ENCODE measurements around the gene GSTM1.
"Not testable (repeated sequence)": the region's sequence is repeated elsewhere in the genome, so short reads cannot be mapped to it uniquely, and the experiment has no call there.

DNA sequence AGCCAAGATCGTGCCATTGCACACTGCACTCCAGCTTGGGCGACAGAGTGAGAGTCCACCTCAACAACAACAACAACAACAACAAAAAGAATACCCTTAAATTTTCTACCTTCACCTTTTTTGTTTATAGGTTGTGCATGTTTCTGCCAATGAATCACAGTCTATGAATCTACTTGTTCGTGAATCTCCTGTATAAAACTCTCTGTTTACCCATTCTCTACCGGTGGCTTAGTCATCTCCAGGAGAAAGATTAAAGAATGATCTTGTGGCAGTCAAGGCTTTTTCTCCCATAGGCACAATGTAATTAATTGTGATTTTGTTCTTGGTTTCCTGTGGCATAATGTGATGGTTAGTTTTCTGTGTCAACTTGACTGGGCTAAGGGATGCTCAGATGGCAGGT lies 10.2 kb downstream of the GSTM1 start:
- TF ChIP-seq, protein P1, sequence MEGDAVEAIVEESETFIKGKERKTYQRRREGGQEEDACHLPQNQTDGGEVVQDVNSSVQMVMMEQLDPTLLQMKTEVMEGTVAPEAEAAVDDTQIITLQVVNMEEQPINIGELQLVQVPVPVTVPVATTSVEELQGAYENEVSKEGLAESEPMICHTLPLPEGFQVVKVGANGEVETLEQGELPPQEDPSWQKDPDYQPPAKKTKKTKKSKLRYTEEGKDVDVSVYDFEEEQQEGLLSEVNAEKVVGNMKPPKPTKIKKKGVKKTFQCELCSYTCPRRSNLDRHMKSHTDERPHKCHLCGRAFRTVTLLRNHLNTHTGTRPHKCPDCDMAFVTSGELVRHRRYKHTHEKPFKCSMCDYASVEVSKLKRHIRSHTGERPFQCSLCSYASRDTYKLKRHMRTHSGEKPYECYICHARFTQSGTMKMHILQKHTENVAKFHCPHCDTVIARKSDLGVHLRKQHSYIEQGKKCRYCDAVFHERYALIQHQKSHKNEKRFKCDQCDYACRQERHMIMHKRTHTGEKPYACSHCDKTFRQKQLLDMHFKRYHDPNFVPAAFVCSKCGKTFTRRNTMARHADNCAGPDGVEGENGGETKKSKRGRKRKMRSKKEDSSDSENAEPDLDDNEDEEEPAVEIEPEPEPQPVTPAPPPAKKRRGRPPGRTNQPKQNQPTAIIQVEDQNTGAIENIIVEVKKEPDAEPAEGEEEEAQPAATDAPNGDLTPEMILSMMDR (IDR thresholded peaks at IDR 0.05; ENCODE audit: insufficient read depth, low read depth, low read length): not testable (repeated sequence)
- TF ChIP-seq EZH2 (IDR thresholded peaks at IDR 0.05; ENCODE audit: insufficient read depth, low read length): not testable (repeated sequence)

Measured in astrocyte (in vitro differentiated cells and primary cell).